Thymus (tissue), 11 donors: Measurements from ENCODE around the gene DSCAM. TPM values are rescaled to one million over a fixed set of nuclear protein-coding genes. Genes with fewer than 3 reads are reported as not detected.

Experiments used
- DNase-seq, 9 donors: peaks; one replicate each; pipeline ENCODE4 v3.0.0-alpha.2; 2013; ENCODE audit warnings: low spot score in 9 of 9, low read depth in 6 of 9, missing footprints in 1 of 9
- H3K27ac ChIP-seq, 2 donors: one replicate each; pipeline ENCODE4 v1.5.1; 2013; ENCODE audit warnings: control low read depth in 1 of 2, low read depth in 1 of 2, low read length in 1 of 2, mild to moderate bottlenecking in 1 of 2, moderate library complexity in 1 of 2
- H3K27me3 ChIP-seq, 2 donors: one replicate each; pipeline ENCODE4 v1.5.1; 2013; ENCODE audit warnings: low read length in 1 of 2; ENCODE audit not compliant: control insufficient read depth in 2 of 2, insufficient read depth in 1 of 2
- H3K36me3 ChIP-seq, 2 donors: one replicate each; pipeline ENCODE4 v1.5.1; 2013; ENCODE audit warnings: low read length in 1 of 2, mild to moderate bottlenecking in 1 of 2, moderate library complexity in 1 of 2; ENCODE audit not compliant: control insufficient read depth in 2 of 2, insufficient read depth in 2 of 2
- H3K4me1 ChIP-seq, 2 donors: one replicate each; pipeline ENCODE4 v1.5.1; 2013; ENCODE audit warnings: low read length in 2 of 2; ENCODE audit not compliant: control insufficient read depth in 2 of 2, insufficient read depth in 2 of 2
- H3K4me3 ChIP-seq, 2 donors: one replicate each; pipeline ENCODE4 v1.5.1; 2013; ENCODE audit warnings: low read length in 2 of 2, control low read depth in 1 of 2, mild to moderate bottlenecking in 1 of 2
- H3K9me3 ChIP-seq, 2 donors: one replicate each; pipeline ENCODE4 v1.5.1; 2013; ENCODE audit warnings: low read length in 1 of 2, mild to moderate bottlenecking in 1 of 2; ENCODE audit not compliant: control insufficient read depth in 2 of 2, insufficient read depth in 1 of 2
- WGBS: extraction: QIAGEN DNeasy Blood & Tissue Kit; methylation state at CpG from one replicate; pipeline ENCODE4 v1.1.7; 2013; 5-methylcytosine and 5-hydroxymethylcytosine counted together
- polyA plus RNA-seq: library from polyadenylated mRNA; stranded (reverse); fragments of 200-250 nt; gene quantifications from one replicate; pipeline ENCODE4 v1.2.3, GENCODE V29; 2013
- total RNA-seq: library from RNA; stranded (reverse); fragments of 120-200 nt; gene quantifications from one replicate; pipeline ENCODE4 v1.2.4, GENCODE V29; 2013
- donor health status: healthy.

The DSCAM gene
- total and polyA plus RNA-seq, 2 donors = 0.02 to 0.05 TPM

GRCh38 chr21:40208948-40209345, 638.0 kb downstream of the DSCAM start:
- no peaks in the 10 kb centered on the region for H3K27me3 ChIP-seq
- no peaks in the 10 kb centered on the region for H3K9me3 ChIP-seq
- no peaks in the 10 kb centered on the region for H3K4me1 ChIP-seq
- no peak for DNase-seq
- no peak overlapping the region for H3K4me3 ChIP-seq
- H3K36me3 ChIP-seq = no peaks in the 10 kb centered on the region
- no peak overlapping the region for H3K27ac ChIP-seq
- WGBS = 86% methylated on average over 5 of the region's 5 CpGs

GRCh38 chr21:40208206-40208947, 638.6 kb downstream of the DSCAM start:
- no peaks in the 10 kb centered on the region for H3K4me1 ChIP-seq
- WGBS = 93% methylated on average over 9 of the region's 9 CpGs
- H3K36me3 ChIP-seq = no peaks in the 10 kb centered on the region
- no peak overlapping the region for H3K4me3 ChIP-seq
- no peaks in the 10 kb centered on the region for H3K27me3 ChIP-seq
- H3K9me3 ChIP-seq = no peaks in the 10 kb centered on the region
- DNase-seq = no peak
- H3K27ac ChIP-seq = no peak overlapping the region

GRCh38 chr21:40200946-40201345, 646.0 kb downstream of the DSCAM start:
- no peak overlapping the region for H3K27ac ChIP-seq
- no peaks in the 10 kb centered on the region for H3K36me3 ChIP-seq
- no peaks in the 10 kb centered on the region for H3K4me1 ChIP-seq
- peaks cover 0 to 5% of the 10 kb centered on the region in 2 donors for H3K9me3 ChIP-seq
- 87% methylated on average over 2 of the region's 2 CpGs for WGBS
- H3K27me3 ChIP-seq = no peaks in the 10 kb centered on the region
- no peak overlapping the region for H3K4me3 ChIP-seq
- DNase-seq = no peak

- WGBS = 93% methylated on average over 1 of the region's 1 CpG
- Histone ChIP-seq H3K27me3 (no peaks in the 10 kb centered on the region), H3K36me3 (no peaks in the 10 kb centered on the region), H3K27ac (no peak overlapping the region), H3K9me3 (peaks cover 0 to 5% of the 10 kb centered on the region in 2 donors), H3K4me1 (no peaks in the 10 kb centered on the region), H3K4me3 (no peak overlapping the region)
- DNase-seq = no peak
These were observed 646.8 kb downstream of the DSCAM start for GRCh38 chr21:40200126-40200525.

GRCh38 chr21:40194185-40194980, 652.6 kb downstream of the DSCAM start:
- H3K27me3 ChIP-seq = no peaks in the 10 kb centered on the region
- no peak overlapping the region for H3K27ac ChIP-seq
- H3K9me3 ChIP-seq = peaks cover 0 to 5% of the 10 kb centered on the region in 2 donors
- no peak for DNase-seq
- WGBS = 67% methylated on average over 4 of the region's 4 CpGs
- no peaks in the 10 kb centered on the region for H3K36me3 ChIP-seq
- no peaks in the 10 kb centered on the region for H3K4me1 ChIP-seq
- no peak overlapping the region for H3K4me3 ChIP-seq

- no peaks in the 10 kb centered on the region for H3K36me3 ChIP-seq
- DNase-seq = no peak
- H3K4me3 ChIP-seq = no peak overlapping the region
- H3K27me3 ChIP-seq = no peaks in the 10 kb centered on the region
- 80% methylated on average over 3 of the region's 3 CpGs for WGBS
- H3K27ac ChIP-seq = no peak overlapping the region
- H3K4me1 ChIP-seq = peaks cover 0 to 3% of the 10 kb centered on the region in 2 donors
- peaks cover 0 to 2% of the 10 kb centered on the region in 2 donors for H3K9me3 ChIP-seq
These were observed 655.3 kb downstream of the DSCAM start for GRCh38 chr21:40191616-40192015.

GRCh38 chr21:40191196-40191595, 655.8 kb downstream of the DSCAM start:
- peaks cover 1 to 6% of the 10 kb centered on the region in 2 donors for H3K9me3 ChIP-seq
- no peak overlapping the region for H3K27ac ChIP-seq
- no peak for DNase-seq
- no peak overlapping the region for H3K4me3 ChIP-seq
- no peaks in the 10 kb centered on the region for H3K27me3 ChIP-seq
- H3K36me3 ChIP-seq = no peaks in the 10 kb centered on the region
- WGBS = 64% methylated on average over 3 of the region's 3 CpGs
- peaks cover 0 to 6% of the 10 kb centered on the region in 2 donors for H3K4me1 ChIP-seq

- peaks cover 0 to 6% of the 10 kb centered on the region in 2 donors for H3K4me1 ChIP-seq
- no peaks in the 10 kb centered on the region for H3K36me3 ChIP-seq
- no peaks in the 10 kb centered on the region for H3K27me3 ChIP-seq
- peaks cover 5 to 20% of the 10 kb centered on the region in 2 donors for H3K9me3 ChIP-seq
- 91% methylated on average over 9 of the region's 9 CpGs for WGBS
- no peak overlapping the region for H3K4me3 ChIP-seq
- H3K27ac ChIP-seq = no peak overlapping the region
- no peak for DNase-seq
These were observed 658.9 kb downstream of the DSCAM start for GRCh38 chr21:40187946-40188654.

GRCh38 chr21:40187244-40187643, 659.7 kb downstream of the DSCAM start:
- H3K27me3 ChIP-seq = no peaks in the 10 kb centered on the region
- no peak overlapping the region for H3K27ac ChIP-seq
- 90% methylated on average over 6 of the region's 6 CpGs for WGBS
- peaks cover 0 to 6% of the 10 kb centered on the region in 2 donors for H3K4me1 ChIP-seq
- peaks cover 5 to 25% of the 10 kb centered on the region in 2 donors for H3K9me3 ChIP-seq
- H3K36me3 ChIP-seq = no peaks in the 10 kb centered on the region
- no peak for DNase-seq
- no peak overlapping the region for H3K4me3 ChIP-seq
